SJSA1 (cell line): ENCODE data around the gene CBFA2T3. TPM values are rescaled to one million over a fixed set of nuclear protein-coding genes. Genes with fewer than 3 reads are reported as not detected.

ENCODE experiments used
- DNase-seq, 2 experiments: peaks; one replicate each; pipeline ENCODE4 v3.0.0-alpha.2; 2015 to 2020; ENCODE audit warnings: low spot score in 2 of 2, low read depth in 1 of 2
- H3K27ac ChIP-seq: fragments of 250-450 bp; sonication (Bioruptor Pico); 2 replicates; pipeline ENCODE4 v1.5.1; 2020; ENCODE audit warnings: mild to moderate bottlenecking, moderate library complexity
- H3K27me3 ChIP-seq: fragments of 250-450 bp; sonication (Bioruptor Pico); replicated peaks from 2 replicates; pipeline ENCODE4 v1.5.1; 2020; ENCODE audit warnings: mild to moderate bottlenecking, moderate library complexity
- H3K36me3 ChIP-seq: fragments of 250-450 bp; sonication (Bioruptor Pico); 2 replicates; pipeline ENCODE4 v1.5.1; 2020; ENCODE audit warnings: mild to moderate bottlenecking
- H3K4me1 ChIP-seq: fragments of 250-450 bp; sonication (Bioruptor Pico); replicated peaks from 2 replicates; pipeline ENCODE4 v1.6.1; 2021; ENCODE audit warnings: mild to moderate bottlenecking
- H3K4me3 ChIP-seq: fragments of 250-450 bp; sonication (Bioruptor Pico); 2 replicates; pipeline ENCODE4 v1.5.1; 2020; ENCODE audit warnings: mild to moderate bottlenecking
- H3K9me3 ChIP-seq: fragments of 250-450 bp; sonication (Bioruptor Pico); replicated peaks from 2 replicates; pipeline ENCODE4 v1.5.1; 2020; ENCODE audit warnings: mild to moderate bottlenecking
- total RNA-seq: library from RNA; depleted of rRNA; stranded (reverse); fragments of >200 nt; shearing (Covaris generic); gene quantifications from 2 replicates; pipeline ENCODE4 v1.2.3, GENCODE V29; 2014

Gene CBFA2T3
- total RNA-seq, 1 experiment from 2014 or later: not detected

DNA sequence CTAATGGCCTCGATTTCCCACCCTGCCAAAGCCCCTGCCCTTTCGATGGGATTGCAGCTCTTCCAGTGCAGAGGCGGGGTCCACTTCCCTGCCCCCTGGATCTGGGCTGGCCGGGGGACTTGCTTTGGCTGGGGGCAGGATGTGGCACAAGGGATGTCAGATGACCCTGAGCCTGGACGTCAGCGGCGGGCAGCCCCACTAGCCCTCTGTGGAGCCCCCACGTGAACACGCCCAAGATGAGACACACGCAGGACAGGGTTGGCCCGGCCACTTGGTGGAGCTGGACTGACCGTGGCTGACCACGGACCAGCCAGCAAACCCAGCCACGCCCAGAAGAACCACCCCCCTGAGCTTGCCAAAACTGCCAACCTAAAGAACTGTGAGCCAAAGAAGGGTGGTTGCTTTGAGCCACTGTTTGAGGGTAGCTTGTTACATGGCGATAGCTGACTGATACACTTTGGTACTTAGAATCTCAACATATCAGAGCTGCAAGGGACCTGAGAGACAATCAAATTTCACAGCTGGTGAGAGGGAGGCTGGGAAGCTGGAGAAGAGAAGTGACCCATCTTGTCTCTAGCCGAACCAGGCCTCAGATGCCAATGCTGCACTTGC, 63.9 kb downstream of the CBFA2T3 start:
- Histone ChIP-seq H3K27me3 (peaks cover 24% of the 10 kb centered on the region), H3K4me1 (no peaks in the 10 kb centered on the region), H3K36me3 (no peaks in the 10 kb centered on the region), H3K27ac (no peak overlapping the region), H3K4me3 (no peak overlapping the region), H3K9me3 (no peaks in the 10 kb centered on the region; the same call in 1 of the 2 replicates)
- DNase-seq: no peak

- H3K4me1 ChIP-seq: no peaks in the 10 kb centered on the region
- H3K4me3 ChIP-seq: no peak overlapping the region
- H3K36me3 ChIP-seq: no peaks in the 10 kb centered on the region
- no peak for DNase-seq
- H3K27ac ChIP-seq: no peak overlapping the region
- peaks cover 24% of the 10 kb centered on the region for H3K27me3 ChIP-seq
- H3K9me3 ChIP-seq: no peaks in the 10 kb centered on the region; the same call in 1 of the 2 replicates
Measured at GRCh38 chr16:88912556-88912955, 64.5 kb downstream of the CBFA2T3 start.

GRCh38 chr16:88911946-88912310, 65.1 kb downstream of the CBFA2T3 start:
- H3K4me1 ChIP-seq: no peaks in the 10 kb centered on the region
- H3K36me3 ChIP-seq: no peaks in the 10 kb centered on the region
- peaks cover 24% of the 10 kb centered on the region for H3K27me3 ChIP-seq
- H3K4me3 ChIP-seq: no peak overlapping the region
- H3K27ac ChIP-seq: no peak overlapping the region
- no peaks in the 10 kb centered on the region; the same call in 1 of the 2 replicates for H3K9me3 ChIP-seq
- no peak for DNase-seq

DNA sequence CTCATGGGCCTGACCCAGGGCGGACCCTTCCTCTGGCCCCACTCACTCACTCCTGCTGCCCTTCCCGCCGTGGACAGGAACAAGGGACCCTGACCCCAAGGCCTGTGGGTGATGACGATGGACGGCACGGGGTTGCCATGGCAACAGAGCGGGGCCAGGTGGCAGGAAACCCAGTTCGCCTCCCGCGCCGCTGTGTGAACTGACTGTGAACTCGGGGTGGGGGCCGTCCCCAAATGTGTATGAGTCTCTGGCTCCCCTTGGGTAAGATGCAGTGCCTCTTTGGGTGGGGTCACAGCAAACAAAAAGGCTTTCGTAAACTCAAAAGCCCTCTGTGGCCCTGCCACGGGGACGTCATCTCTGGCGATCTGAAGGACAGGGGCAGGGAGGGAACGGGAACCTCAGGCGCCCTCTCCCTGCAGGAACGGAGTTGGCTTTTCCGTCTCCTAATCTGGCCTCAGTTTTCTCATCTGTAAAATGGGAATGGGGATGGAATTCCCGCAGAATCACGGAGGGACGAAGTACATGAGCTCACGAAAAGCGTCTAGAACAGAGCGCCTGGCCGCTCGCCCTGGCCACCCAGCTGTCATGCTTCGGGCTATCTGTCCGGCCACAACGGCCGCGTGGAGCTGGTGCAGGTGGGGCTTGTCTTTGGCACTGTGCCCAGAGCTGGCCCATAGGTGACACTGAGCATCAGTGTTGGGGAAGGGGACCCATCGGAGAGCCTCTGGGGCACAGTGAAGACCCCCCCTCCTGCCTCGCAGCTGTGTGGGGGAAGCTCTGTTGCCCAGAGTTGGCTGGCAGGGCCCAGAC, 65.7 kb downstream of the CBFA2T3 start:
- DNase-seq: no peak
- no peaks in the 10 kb centered on the region for H3K4me1 ChIP-seq
- no peaks in the 10 kb centered on the region; the same call in 1 of the 2 replicates for H3K9me3 ChIP-seq
- no peak overlapping the region for H3K27ac ChIP-seq
- H3K36me3 ChIP-seq: no peaks in the 10 kb centered on the region
- H3K27me3 ChIP-seq: peaks cover 24% of the 10 kb centered on the region
- no peak overlapping the region for H3K4me3 ChIP-seq

DNA sequence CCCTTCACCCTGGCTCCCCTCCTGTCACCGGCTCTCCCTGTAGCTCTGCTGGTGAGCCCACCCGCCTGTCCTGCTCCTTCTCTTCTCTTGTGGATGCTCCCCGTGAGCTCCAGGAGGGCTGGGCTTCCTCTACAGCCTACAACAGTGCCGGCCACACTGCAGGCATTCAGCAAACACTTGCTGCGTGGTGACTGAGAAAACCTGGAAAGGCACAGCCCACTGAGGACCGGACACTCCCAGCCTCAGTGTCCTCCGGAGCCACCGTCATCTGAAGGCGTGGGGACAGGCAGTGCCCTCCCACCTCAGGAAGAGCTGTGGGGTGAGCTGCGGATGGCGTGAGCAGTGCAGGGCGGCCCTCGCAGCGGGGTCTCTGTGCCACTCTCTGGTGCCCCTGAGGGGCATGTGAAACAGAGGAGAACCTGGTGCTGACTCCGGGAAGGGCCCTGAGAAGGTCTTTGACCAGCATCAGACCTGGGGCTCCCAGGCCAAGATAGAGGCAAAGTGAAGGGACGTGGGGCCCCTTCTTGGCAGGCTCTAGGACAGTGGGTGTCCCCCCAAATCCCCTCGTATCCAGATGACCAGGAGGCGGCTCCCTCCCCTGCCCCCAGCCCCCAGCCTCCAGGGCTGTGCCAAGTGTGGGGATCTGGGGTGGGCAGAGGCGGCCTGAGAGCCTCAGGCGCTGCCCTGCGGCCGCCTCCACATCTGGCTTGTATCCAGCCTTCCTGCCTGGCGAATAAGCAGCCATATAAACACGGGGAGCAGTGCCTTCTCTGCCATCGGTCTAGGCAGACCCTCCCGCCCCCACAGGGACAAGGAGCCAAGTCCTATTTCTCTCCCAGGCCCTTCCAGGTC, 66.5 kb downstream of the CBFA2T3 start:
- Histone ChIP-seq H3K36me3 (no peaks in the 10 kb centered on the region), H3K27me3 (peaks cover 24% of the 10 kb centered on the region), H3K4me1 (no peaks in the 10 kb centered on the region), H3K4me3 (no peak overlapping the region), H3K9me3 (no peaks in the 10 kb centered on the region; the same call in 1 of the 2 replicates), H3K27ac (no peak overlapping the region)
- DNase-seq: no peak

GRCh38 chr16:88909431-88910210, 67.4 kb downstream of the CBFA2T3 start:
- DNase-seq: no peak
- no peak overlapping the region for H3K27ac ChIP-seq

GRCh38 chr16:88908307-88908706, 68.7 kb downstream of the CBFA2T3 start:
- Histone ChIP-seq H3K4me3 (no peak overlapping the region), H3K4me1 (no peaks in the 10 kb centered on the region), H3K27me3 (peaks cover 21% of the 10 kb centered on the region; the same call in 1 of the 2 replicates), H3K27ac (no peak overlapping the region), H3K36me3 (no peaks in the 10 kb centered on the region), H3K9me3 (no peaks in the 10 kb centered on the region; the same call in 1 of the 2 replicates)
- DNase-seq: no peak

More at GRCh38 chr16:88909431-88910210, 67.4 kb downstream of the CBFA2T3 start:
- H3K4me3 ChIP-seq: no peak overlapping the region
- H3K27me3 ChIP-seq: peaks cover 24% of the 10 kb centered on the region
- H3K36me3 ChIP-seq: no peaks in the 10 kb centered on the region
- no peaks in the 10 kb centered on the region for H3K4me1 ChIP-seq
- no peaks in the 10 kb centered on the region; the same call in 1 of the 2 replicates for H3K9me3 ChIP-seq

- Histone ChIP-seq H3K9me3 (no peaks in the 10 kb centered on the region), H3K36me3 (no peaks in the 10 kb centered on the region), H3K27me3 (peaks cover 21% of the 10 kb centered on the region; the same call in 1 of the 2 replicates), H3K4me1 (no peaks in the 10 kb centered on the region), H3K27ac (no peak overlapping the region), H3K4me3 (no peak overlapping the region)
- no peak for DNase-seq
Measured at GRCh38 chr16:88907768-88908167, 69.2 kb downstream of the CBFA2T3 start.

- peaks cover 20% of the 10 kb centered on the region; the same call in 1 of the 2 replicates for H3K27me3 ChIP-seq
- DNase-seq: no peak
- H3K27ac ChIP-seq: no peak overlapping the region
- no peaks in the 10 kb centered on the region for H3K9me3 ChIP-seq
- no peak overlapping the region for H3K4me3 ChIP-seq
- no peaks in the 10 kb centered on the region for H3K4me1 ChIP-seq
- no peaks in the 10 kb centered on the region for H3K36me3 ChIP-seq
Measured at GRCh38 chr16:88906535-88907105, 70.4 kb downstream of the CBFA2T3 start.

DNA sequence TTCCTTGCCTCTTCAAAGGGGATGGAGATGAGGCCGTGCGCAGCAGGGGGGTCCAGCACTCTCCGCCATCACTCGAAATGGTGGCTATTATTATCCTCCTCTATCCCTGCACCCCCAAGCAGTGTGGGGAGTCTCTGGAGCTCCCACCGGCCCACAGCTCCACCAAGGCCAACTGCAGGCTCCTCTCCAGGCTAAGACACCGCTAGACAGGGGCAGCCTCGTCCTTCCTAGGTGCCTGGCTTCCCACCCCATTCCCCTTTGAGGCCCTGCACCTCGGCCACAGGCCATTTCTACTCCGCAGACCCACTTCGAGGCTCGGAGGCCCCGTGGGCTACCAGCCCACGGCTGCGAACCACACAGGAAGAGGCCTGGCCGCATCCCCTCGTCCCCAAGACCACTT, 71.0 kb downstream of the CBFA2T3 start:
- Histone ChIP-seq H3K27me3 (peaks cover 14% of the 10 kb centered on the region; the same call in 1 of the 2 replicates), H3K4me1 (no peaks in the 10 kb centered on the region), H3K4me3 (no peak overlapping the region), H3K9me3 (no peaks in the 10 kb centered on the region), H3K36me3 (no peaks in the 10 kb centered on the region), H3K27ac (no peak overlapping the region)
- DNase-seq: no peak

DNA sequence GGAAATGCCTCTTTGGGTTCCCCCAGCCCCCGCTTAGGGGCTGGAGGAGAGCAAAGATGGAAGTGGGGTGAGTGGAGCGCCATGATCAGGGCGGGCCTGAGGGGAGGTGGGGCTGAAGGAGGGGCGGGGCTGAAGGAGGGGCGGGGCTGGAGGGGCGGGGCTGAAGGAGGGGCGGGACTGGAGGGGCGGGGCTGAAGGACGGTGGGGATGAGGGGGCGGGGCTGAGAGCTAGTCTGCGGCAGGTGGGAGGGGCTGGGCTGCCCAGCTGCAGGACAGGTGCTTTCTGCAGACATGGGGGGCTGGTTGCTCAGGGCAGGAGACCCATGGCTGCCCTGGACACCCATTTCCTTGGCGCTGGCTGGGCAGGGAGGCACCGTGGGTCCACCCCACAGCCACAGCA, 71.4 kb downstream of the CBFA2T3 start:
- Histone ChIP-seq H3K36me3 (no peaks in the 10 kb centered on the region), H3K4me3 (no peak overlapping the region), H3K9me3 (no peaks in the 10 kb centered on the region), H3K27ac (no peak overlapping the region), H3K27me3 (peaks cover 9% of the 10 kb centered on the region; the same call in 1 of the 2 replicates), H3K4me1 (no peaks in the 10 kb centered on the region)
- no peak for DNase-seq

GRCh38 chr16:88904676-88905365, 72.2 kb downstream of the CBFA2T3 start:
- peaks cover 3% of the 10 kb centered on the region; the same call in 1 of the 2 replicates for H3K27me3 ChIP-seq
- no peaks in the 10 kb centered on the region for H3K36me3 ChIP-seq
- no peaks in the 10 kb centered on the region for H3K4me1 ChIP-seq
- H3K4me3 ChIP-seq: no peak overlapping the region
- H3K9me3 ChIP-seq: no peaks in the 10 kb centered on the region
- no peak for DNase-seq
- no peak overlapping the region for H3K27ac ChIP-seq
